CD14-positive monocyte (primary cell): Measurements from ENCODE around the gene DIPK1A. TPM values are rescaled to one million over a fixed set of nuclear protein-coding genes. Genes with fewer than 3 reads are reported as not detected.

Experiments used
- DNase-seq, 3 donors: peaks; one replicate each; pipeline ENCODE4 v3.0.0-alpha.2; 2011 to 2022
- H2AFZ ChIP-seq: 2 replicates; pipeline ENCODE4 v1.6.0; 2012; ENCODE audit warnings: mild to moderate bottlenecking, low read depth, low read length, inconsistent platforms; ENCODE audit not compliant: insufficient read depth, poor library complexity, severe bottlenecking
- H3K27ac ChIP-seq, 2 donors: 1 replicate in 1 of 2; 2 replicates in 1 of 2; pipeline ENCODE4 v1.5.1; 2012 to 2013; ENCODE audit warnings: low read length in 2 of 2, control low read depth in 1 of 2, inconsistent platforms in 1 of 2, low read depth in 1 of 2, mild to moderate bottlenecking in 1 of 2
- H3K27me3 ChIP-seq, 2 donors: one replicate each; pipeline versions ENCODE4 v1.6.0 to v1.6.1; 2011 to 2013; ENCODE audit warnings: low read length in 2 of 2; ENCODE audit not compliant: control insufficient read depth in 2 of 2, insufficient read depth in 2 of 2
- H3K36me3 ChIP-seq, 2 donors: replicated peaks in 1 of 2; 1 replicate in 1 of 2; 2 replicates in 1 of 2; pipeline versions ENCODE4 v1.5.1 to v1.6.1; 2012 to 2013; ENCODE audit warnings: low read length in 2 of 2, control low read depth in 1 of 2, inconsistent platforms in 1 of 2, mild to moderate bottlenecking in 1 of 2; ENCODE audit not compliant: insufficient read depth in 2 of 2, control insufficient read depth in 1 of 2
- H3K4me1 ChIP-seq, 2 donors: 1 replicate in 1 of 2; 2 replicates in 1 of 2; pipeline versions ENCODE4 v1.5.1 to v1.6.1; 2012 to 2013; ENCODE audit warnings: low read length in 2 of 2, control low read depth in 1 of 2, inconsistent platforms in 1 of 2, mild to moderate bottlenecking in 1 of 2, moderate library complexity in 1 of 2; ENCODE audit not compliant: insufficient read depth in 2 of 2, control insufficient read depth in 1 of 2
- H3K4me2 ChIP-seq: replicated peaks from 2 replicates; pipeline ENCODE3; 2012; ENCODE audit warnings: low read length, moderate library complexity, mild to moderate bottlenecking; ENCODE audit not compliant: poor library complexity, severe bottlenecking; ENCODE audit errors: extremely low read depth
- H3K4me3 ChIP-seq, 3 experiments: fragments of 200-600 bp in 1 of 3; sonication (generic) in 1 of 3; replicated peaks in 1 of 3; 1 replicate in 2 of 3; 2 replicates in 1 of 3; pipeline ENCODE4 v1.5.1; 2011 to 2013; ENCODE audit warnings: low read length in 3 of 3, mild to moderate bottlenecking in 3 of 3, control low read depth in 2 of 3, low read depth in 2 of 3, inconsistent platforms in 1 of 3, moderate library complexity in 1 of 3
- H3K79me2 ChIP-seq: 2 replicates; pipeline ENCODE4 v1.6.0; 2012; ENCODE audit warnings: mild to moderate bottlenecking, control low read depth, inconsistent platforms, low read length, moderate library complexity; ENCODE audit not compliant: insufficient read depth
- H3K9ac ChIP-seq: 2 replicates; pipeline ENCODE4 v1.6.0; 2017; ENCODE audit warnings: low read length, mild to moderate bottlenecking; ENCODE audit not compliant: insufficient read depth, poor library complexity, severe bottlenecking
- H3K9me3 ChIP-seq, 2 donors: replicated peaks in 1 of 2; 1 replicate in 1 of 2; 2 replicates in 1 of 2; pipeline versions ENCODE4 v1.5.1 to v1.6.1; 2012 to 2013; ENCODE audit warnings: low read length in 2 of 2, control low read depth in 1 of 2; ENCODE audit not compliant: control insufficient read depth in 1 of 2, insufficient read depth in 1 of 2
- H4K20me1 ChIP-seq: 2 replicates; pipeline ENCODE4 v1.6.0; 2012; ENCODE audit warnings: mild to moderate bottlenecking, low read length, control low read depth, moderate library complexity; ENCODE audit not compliant: insufficient read depth
- H3K27ac Mint-ChIP-seq, 7 donors: one replicate each; pipeline ENCODE4 v1.8.0; 2020; ENCODE audit warnings: mild to moderate bottlenecking in 7 of 7, mixed read lengths in 7 of 7, moderate library complexity in 6 of 7, inconsistent platforms in 2 of 7
- H3K27me3 Mint-ChIP-seq, 3 donors: one replicate each; pipeline ENCODE4 v1.8.0; 2021 to 2022; ENCODE audit warnings: low read depth in 3 of 3, mild to moderate bottlenecking in 3 of 3, mixed read lengths in 3 of 3, moderate library complexity in 3 of 3, inconsistent platforms in 1 of 3
- H3K36me3 Mint-ChIP-seq, 2 donors: one replicate each; pipeline ENCODE4 v1.8.0; 2020; ENCODE audit warnings: mixed read lengths in 2 of 2, inconsistent platforms in 1 of 2, mild to moderate bottlenecking in 1 of 2
- H3K4me1 Mint-ChIP-seq: one replicate; pipeline ENCODE4 v1.8.0; 2020; ENCODE audit warnings: mild to moderate bottlenecking, mixed read lengths
- H3K4me3 Mint-ChIP-seq, 2 donors: one replicate each; pipeline ENCODE4 v1.8.0; 2020; ENCODE audit warnings: mild to moderate bottlenecking in 2 of 2, mixed read lengths in 2 of 2, moderate library complexity in 1 of 2
- H3K9me3 Mint-ChIP-seq, 7 donors: one replicate each; pipeline ENCODE4 v1.8.0; 2020 to 2022; ENCODE audit warnings: mixed read lengths in 7 of 7, mild to moderate bottlenecking in 6 of 7, moderate library complexity in 6 of 7, inconsistent platforms in 2 of 7
- CTCF ChIP-seq: fragments of 200-600 bp; IDR thresholded peaks from one replicate; pipeline ENCODE4 v1.8.0; 2022; ENCODE audit warnings: antibody characterized with exemption, mild to moderate bottlenecking
- WGBS: methylation state at CpG from one replicate; pipeline ENCODE4 v1.1.5; 2013; ENCODE audit warnings: missing lambda C conversion rate; ENCODE audit not compliant: insufficient coverage; 5-methylcytosine and 5-hydroxymethylcytosine counted together
- intact Hi-C, 2 donors: fragments of 100-400 bp; cut with micrococcal nuclease; formaldehyde crosslinking; loops; one replicate each; pipeline versions ENCODE4 v1.15.0 to v1.15.1; 2023
- polyA plus RNA-seq, 3 donors: library from polyadenylated mRNA; depleted of rRNA in 1 of 3; unstranded in 2 of 3; stranded (reverse) in 1 of 3; fragments of 300-500 nt in 2 of 3; fragments of >200 nt in 1 of 3; fragmentation: Illumina TruSeq in 2 of 3; gene quantifications; 1 replicate in 2 of 3; 2 replicates in 1 of 3; pipeline ENCODE4 v1.2.3, GENCODE V29; 2012 to 2021

The DIPK1A gene
- polyA plus RNA-seq, 3 donors = 0.45 to 1.4 (median 0.83) TPM

DNA sequence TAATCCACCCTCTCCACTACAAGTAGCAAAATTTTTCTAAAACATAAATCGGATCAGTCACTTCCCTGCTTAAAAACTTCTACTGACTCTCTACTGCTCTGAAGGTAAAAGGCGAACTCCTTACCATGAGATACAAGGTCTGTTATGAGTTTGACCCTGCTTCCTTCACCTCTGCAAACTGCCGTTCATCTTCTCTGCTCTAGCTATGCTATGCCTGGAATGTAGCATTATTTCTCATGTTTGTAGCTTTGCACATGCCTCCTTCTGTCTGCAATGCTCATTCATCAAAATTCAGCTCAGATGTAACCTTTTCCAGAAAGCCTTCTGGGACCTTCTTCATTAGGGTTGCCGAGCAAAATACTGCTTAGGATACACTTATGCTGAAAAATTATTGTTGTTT, 98.7 kb downstream of the DIPK1A start:
- Histone ChIP-seq H3K36me3 (no peaks in the 10 kb centered on the region), H3K4me3 (no peak overlapping the region), H3K79me2 (no peaks in the 10 kb centered on the region), H3K9ac (no peak overlapping the region), H2AFZ (no peak overlapping the region), H4K20me1 (no peaks in the 10 kb centered on the region), H3K9me3 (no peaks in the 10 kb centered on the region), H3K27ac (no peak overlapping the region), H3K4me1 (peaks cover 3 to 12% of the 10 kb centered on the region in 2 donors), H3K4me2 (no peak overlapping the region), H3K27me3 (no peaks in the 10 kb centered on the region)
- intact Hi-C loops = no loop called here
- 100% methylated on average over 1 of the region's 4 CpGs for WGBS
- Mint-ChIP-seq H3K4me3 (no peak overlapping the region), H3K27ac (no peak overlapping the region), H3K27me3 (no peaks in the 10 kb centered on the region), H3K4me1 (peaks cover 19% of the 10 kb centered on the region), H3K9me3 (no peaks in the 10 kb centered on the region), H3K36me3 (no peaks in the 10 kb centered on the region)
- no peak for TF ChIP-seq CTCF
- no peak for DNase-seq

GRCh38 chr1:92859400-92860039, 101.7 kb downstream of the DIPK1A start:
- H3K27ac ChIP-seq = no peak overlapping the region
- H3K27me3 Mint-ChIP-seq = peaks cover 0 to 1% (median 0%) of the 10 kb centered on the region in 3 donors
- H3K9me3 Mint-ChIP-seq = peaks cover 0 to 3% (median 0%) of the 10 kb centered on the region in 7 donors
- no peak overlapping the region for H3K9ac ChIP-seq
- H3K4me3 Mint-ChIP-seq = peak overlapping the region; percentile 37 to 54
- no peaks in the 10 kb centered on the region for H3K27me3 ChIP-seq
- TF ChIP-seq CTCF = no peak
- no peak overlapping the region for H2AFZ ChIP-seq
- H3K4me3 ChIP-seq = no peak overlapping the region
- H3K9me3 ChIP-seq = no peaks in the 10 kb centered on the region
- no peak for DNase-seq
- peak overlapping the region in 1 of 7 donors; percentile 64 for H3K27ac Mint-ChIP-seq
- no peaks in the 10 kb centered on the region for H4K20me1 ChIP-seq
- H3K79me2 ChIP-seq = no peaks in the 10 kb centered on the region
- peaks cover 5 to 13% of the 10 kb centered on the region in 2 donors for H3K4me1 ChIP-seq
- intact Hi-C loops = loop anchor here (2.0 kb wide), 1 partner anchor 135 kb away; no protein-coding TSS in a partner anchor
- H3K4me2 ChIP-seq = peak overlapping the region; percentile 20
- H3K4me1 Mint-ChIP-seq = peaks cover 20% of the 10 kb centered on the region
- H3K36me3 ChIP-seq = no peaks in the 10 kb centered on the region
- H3K36me3 Mint-ChIP-seq = no peaks in the 10 kb centered on the region
- WGBS = no CpG with 5 or more reads among the region's 7 CpGs
